22Rv1 (cell line): Measurements from ENCODE around the gene LHX3.

ENCODE experiments used
- ZFX ChIP-seq: fragments of 450-650 bp; IDR thresholded peaks from 2 replicates; pipeline ENCODE4 v1.6.1; 2017; ENCODE audit warnings: antibody characterized with exemption, borderline replicate concordance
- TF ChIP-seq, protein P1 (sequence below): fragments of 450-650 bp; IDR thresholded peaks from 2 replicates; pipeline ENCODE4 v1.5.1; 2017; ENCODE audit warnings: mild to moderate bottlenecking

GRCh38 chr9:136239983-136240330 lies 35.0 kb upstream of the LHX3 start:
- TF ChIP-seq, protein P1, sequence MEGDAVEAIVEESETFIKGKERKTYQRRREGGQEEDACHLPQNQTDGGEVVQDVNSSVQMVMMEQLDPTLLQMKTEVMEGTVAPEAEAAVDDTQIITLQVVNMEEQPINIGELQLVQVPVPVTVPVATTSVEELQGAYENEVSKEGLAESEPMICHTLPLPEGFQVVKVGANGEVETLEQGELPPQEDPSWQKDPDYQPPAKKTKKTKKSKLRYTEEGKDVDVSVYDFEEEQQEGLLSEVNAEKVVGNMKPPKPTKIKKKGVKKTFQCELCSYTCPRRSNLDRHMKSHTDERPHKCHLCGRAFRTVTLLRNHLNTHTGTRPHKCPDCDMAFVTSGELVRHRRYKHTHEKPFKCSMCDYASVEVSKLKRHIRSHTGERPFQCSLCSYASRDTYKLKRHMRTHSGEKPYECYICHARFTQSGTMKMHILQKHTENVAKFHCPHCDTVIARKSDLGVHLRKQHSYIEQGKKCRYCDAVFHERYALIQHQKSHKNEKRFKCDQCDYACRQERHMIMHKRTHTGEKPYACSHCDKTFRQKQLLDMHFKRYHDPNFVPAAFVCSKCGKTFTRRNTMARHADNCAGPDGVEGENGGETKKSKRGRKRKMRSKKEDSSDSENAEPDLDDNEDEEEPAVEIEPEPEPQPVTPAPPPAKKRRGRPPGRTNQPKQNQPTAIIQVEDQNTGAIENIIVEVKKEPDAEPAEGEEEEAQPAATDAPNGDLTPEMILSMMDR, result no peak
- TF ChIP-seq ZFX, result no peak
